ENCODE results near the gene CASZ1.

Gene CASZ1

GRCh38 chr1:10598389-10598702, 198.1 kb downstream of the CASZ1 start:
- TF ChIP-seq TAF1 (IDR thresholded peaks at IDR 0.05; ENCODE audit: borderline replicate concordance, low read depth, low read length) (no peak), POLR2A (IDR thresholded peaks at IDR 0.05; ENCODE audit: low read depth, low read length) (no peak), POLR2AphosphoS5 (IDR thresholded peaks at IDR 0.05; ENCODE audit: low read depth, low read length) (no peak)
- DNase-seq (ENCODE audit: insufficient read length) (no peak), FAIRE-seq (no peak)

DNA sequence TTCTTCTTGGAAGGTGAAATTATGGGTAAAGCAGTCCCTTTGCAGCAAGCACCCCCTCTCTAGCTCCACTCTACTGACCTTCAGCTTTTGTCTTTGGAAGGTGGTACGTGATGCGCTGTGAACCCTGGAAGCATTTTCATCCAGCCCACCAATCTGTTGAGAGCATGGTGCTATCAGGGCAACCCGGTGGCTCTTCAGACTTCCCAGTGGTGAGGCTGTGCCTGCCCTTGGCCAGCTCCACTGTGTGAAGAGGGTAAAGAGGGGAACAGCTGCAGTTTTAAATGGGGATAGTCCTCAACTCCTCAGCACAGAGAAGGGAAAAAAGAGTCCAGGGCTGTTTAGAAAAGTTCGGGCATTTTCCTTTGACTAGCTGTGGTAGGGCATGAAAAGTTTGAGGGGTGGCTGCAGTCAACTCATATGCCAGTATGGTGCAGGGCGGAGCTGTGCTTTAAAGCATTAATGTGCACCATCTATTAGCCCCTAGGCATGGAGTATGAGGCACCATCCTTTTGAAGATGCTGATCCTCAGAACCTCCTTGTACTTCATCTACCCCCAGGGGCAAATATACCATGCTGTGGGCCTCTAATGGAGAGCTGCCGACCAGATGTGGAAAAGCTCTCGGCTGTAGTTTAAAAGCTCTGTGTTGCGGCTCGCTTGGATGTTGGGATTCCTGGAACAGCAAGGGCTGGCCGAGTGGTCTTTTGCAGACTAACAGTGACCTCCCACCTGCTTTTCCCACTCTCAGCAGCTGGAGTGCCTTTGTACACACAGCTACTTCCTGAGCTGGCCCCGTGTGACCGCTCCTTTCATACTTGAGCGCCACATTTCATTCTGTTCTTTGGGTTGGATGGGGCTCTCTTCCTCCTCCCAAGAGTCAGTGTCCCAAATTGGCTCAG, 198.7 kb downstream of the CASZ1 start:
- TF ChIP-seq POLR2AphosphoS5 (IDR thresholded peaks at IDR 0.05; ENCODE audit: low read depth, low read length) (no peak), POLR2A (IDR thresholded peaks at IDR 0.05; ENCODE audit: low read depth, low read length) (no peak), TAF1 (IDR thresholded peaks at IDR 0.05; ENCODE audit: borderline replicate concordance, low read depth, low read length) (no peak)
- no peak for FAIRE-seq
- no peak for DNase-seq (ENCODE audit: insufficient read length)

GRCh38 chr1:10596780-10597179, 199.7 kb downstream of the CASZ1 start:
- DNase-seq (ENCODE audit: insufficient read length) (no peak), FAIRE-seq (no peak)
- no peak for TF ChIP-seq POLR2AphosphoS5 (IDR thresholded peaks at IDR 0.05; ENCODE audit: low read depth, low read length)

DNA sequence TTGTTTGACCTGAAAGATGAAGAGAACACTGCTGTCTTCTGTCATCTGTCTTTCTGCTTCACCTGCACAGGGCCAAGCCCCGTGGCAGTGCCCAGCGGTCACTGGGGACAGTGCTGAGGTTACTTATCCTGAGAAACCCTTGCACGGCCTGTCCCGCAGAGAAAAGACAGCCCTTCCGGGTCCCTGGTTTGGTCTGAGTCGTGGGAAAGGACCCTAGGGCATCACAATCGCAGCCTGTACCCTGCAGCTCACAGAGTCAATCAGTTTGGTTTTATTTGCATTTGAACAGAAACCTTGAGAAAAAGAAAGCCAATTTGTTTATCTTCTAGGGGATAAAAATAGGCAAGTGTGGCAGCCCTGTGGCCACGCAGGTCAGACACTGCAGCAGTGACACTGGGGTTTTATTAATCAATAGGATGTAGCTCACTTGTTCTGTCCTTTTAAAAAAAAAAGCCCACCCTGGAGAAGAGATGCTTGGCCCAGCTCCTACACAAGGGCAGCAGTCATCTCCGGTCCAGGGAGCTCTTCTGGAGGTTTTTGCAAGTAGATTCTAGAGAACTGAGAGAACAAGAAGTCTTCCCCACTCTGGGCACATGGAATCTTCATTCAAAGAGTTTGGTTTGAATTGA, 201.7 kb downstream of the CASZ1 start:
- TF ChIP-seq POLR2A (IDR thresholded peaks at IDR 0.05; ENCODE audit: low read depth, low read length): no peak
- TF ChIP-seq POLR2AphosphoS5 (IDR thresholded peaks at IDR 0.05; ENCODE audit: low read depth, low read length): no peak
- TF ChIP-seq TAF1 (IDR thresholded peaks at IDR 0.05; ENCODE audit: borderline replicate concordance, low read depth, low read length): no peak
- peak; percentile 70 for FAIRE-seq
- no peak for DNase-seq (ENCODE audit: insufficient read length)

DNA sequence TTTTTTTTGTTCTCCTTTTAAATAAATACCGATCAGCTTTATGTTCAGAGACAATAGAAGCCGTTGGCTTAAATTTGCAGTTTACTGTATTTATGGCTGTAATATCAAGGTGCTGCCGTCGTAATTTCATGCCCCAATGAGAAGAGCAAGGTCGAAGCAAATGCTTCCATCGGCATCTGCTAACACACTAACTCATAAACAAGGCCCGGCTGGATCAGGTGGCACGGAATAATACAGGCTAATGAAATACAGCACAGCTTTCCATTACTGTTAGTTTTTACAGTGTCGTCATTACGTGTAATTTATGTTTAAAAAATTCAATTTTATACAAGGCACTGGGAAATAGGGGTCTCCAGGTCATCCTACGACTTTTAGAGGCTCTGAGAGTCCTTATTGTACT, 202.7 kb downstream of the CASZ1 start:
- DNase-seq (ENCODE audit: insufficient read length) (no peak), FAIRE-seq (no peak)
- TF ChIP-seq TAF1 (IDR thresholded peaks at IDR 0.05; ENCODE audit: borderline replicate concordance, low read depth, low read length) (no peak), POLR2A (IDR thresholded peaks at IDR 0.05; ENCODE audit: low read depth, low read length) (no peak), POLR2AphosphoS5 (IDR thresholded peaks at IDR 0.05; ENCODE audit: low read depth, low read length) (no peak)

GRCh38 chr1:10592373-10592772, 204.1 kb downstream of the CASZ1 start:
- FAIRE-seq (no peak), DNase-seq (ENCODE audit: insufficient read length) (no peak)
- no peak for TF ChIP-seq POLR2AphosphoS5 (IDR thresholded peaks at IDR 0.05; ENCODE audit: low read depth, low read length)
- TF ChIP-seq TAF1 (IDR thresholded peaks at IDR 0.05; ENCODE audit: borderline replicate concordance, low read depth, low read length): no peak
- no peak for TF ChIP-seq POLR2A (IDR thresholded peaks at IDR 0.05; ENCODE audit: low read depth, low read length)

GRCh38 chr1:10591010-10591409, 205.4 kb downstream of the CASZ1 start:
- no peak for DNase-seq (ENCODE audit: insufficient read length)
- no peak for TF ChIP-seq POLR2AphosphoS5 (IDR thresholded peaks at IDR 0.05; ENCODE audit: low read depth, low read length)
- no peak for TF ChIP-seq TAF1 (IDR thresholded peaks at IDR 0.05; ENCODE audit: borderline replicate concordance, low read depth, low read length)
- no peak for TF ChIP-seq POLR2A (IDR thresholded peaks at IDR 0.05; ENCODE audit: low read depth, low read length)
- no peak for FAIRE-seq

DNA sequence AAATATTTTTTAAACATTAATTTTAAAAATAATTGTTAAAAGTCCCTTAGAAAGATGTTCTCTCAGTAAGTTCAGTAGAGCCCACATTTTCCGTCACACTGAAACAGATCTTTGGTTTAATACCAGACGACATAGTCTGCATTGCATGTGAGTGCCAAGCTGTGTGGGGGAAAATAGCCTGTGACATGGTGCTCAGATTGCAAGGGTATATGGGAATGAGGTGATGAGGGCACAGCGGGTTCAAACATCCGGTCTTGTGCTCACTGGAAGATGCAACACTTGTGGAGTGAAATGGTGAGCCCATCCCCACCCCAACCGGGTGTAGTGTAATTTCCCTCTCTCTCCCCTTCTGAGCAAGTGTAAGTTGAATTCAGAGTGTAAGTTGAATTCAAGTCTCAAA, 207.4 kb downstream of the CASZ1 start:
- no peak for FAIRE-seq
- DNase-seq (ENCODE audit: insufficient read length): no peak
- TF ChIP-seq POLR2A (IDR thresholded peaks at IDR 0.05; ENCODE audit: low read depth, low read length) (no peak), POLR2AphosphoS5 (IDR thresholded peaks at IDR 0.05; ENCODE audit: low read depth, low read length) (no peak), TAF1 (IDR thresholded peaks at IDR 0.05; ENCODE audit: borderline replicate concordance, low read depth, low read length) (no peak)

DNA sequence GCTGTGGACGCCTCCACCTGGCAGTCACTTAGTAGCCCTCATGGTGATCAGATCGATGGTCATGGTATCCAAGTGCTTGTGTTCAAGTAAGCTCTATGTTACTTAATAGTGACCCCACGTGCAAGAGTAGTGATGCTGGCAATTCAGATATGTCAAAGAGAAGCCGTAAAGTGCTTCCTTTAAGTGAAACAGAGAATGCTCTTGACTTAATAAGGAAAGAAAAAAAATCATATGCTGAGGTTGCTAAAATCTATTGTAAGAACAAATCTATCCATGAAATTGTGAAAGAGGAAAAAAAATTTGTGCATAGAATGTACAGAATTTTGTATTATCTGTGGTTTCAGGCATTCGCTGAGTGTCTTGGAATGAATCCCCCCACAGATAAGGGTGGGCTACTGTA, 207.8 kb downstream of the CASZ1 start:
- DNase-seq (ENCODE audit: insufficient read length): no peak

More for the DNA sequence above, 207.8 kb downstream of the CASZ1 start:
- FAIRE-seq: no peak
- no peak for TF ChIP-seq TAF1 (IDR thresholded peaks at IDR 0.05; ENCODE audit: borderline replicate concordance, low read depth, low read length)
- TF ChIP-seq POLR2AphosphoS5 (IDR thresholded peaks at IDR 0.05; ENCODE audit: low read depth, low read length): no peak
- no peak for TF ChIP-seq POLR2A (IDR thresholded peaks at IDR 0.05; ENCODE audit: low read depth, low read length)

Measured in GM12892 (cell line).